SK-N-MC (cell line): ENCODE data around the gene CIITA.

Source experiments
- EZH2 ChIP-seq: fragments of 200-600 bp; sonication (generic); IDR thresholded peaks from one replicate; pipeline ENCODE4 v1.6.1; 2017; ENCODE audit warnings: antibody characterized with exemption
- POLR2AphosphoS5 ChIP-seq: IDR thresholded peaks from 2 replicates; pipeline ENCODE4 v1.6.1; 2012; ENCODE audit warnings: mild to moderate bottlenecking, low read depth, low read length, borderline replicate concordance

DNA sequence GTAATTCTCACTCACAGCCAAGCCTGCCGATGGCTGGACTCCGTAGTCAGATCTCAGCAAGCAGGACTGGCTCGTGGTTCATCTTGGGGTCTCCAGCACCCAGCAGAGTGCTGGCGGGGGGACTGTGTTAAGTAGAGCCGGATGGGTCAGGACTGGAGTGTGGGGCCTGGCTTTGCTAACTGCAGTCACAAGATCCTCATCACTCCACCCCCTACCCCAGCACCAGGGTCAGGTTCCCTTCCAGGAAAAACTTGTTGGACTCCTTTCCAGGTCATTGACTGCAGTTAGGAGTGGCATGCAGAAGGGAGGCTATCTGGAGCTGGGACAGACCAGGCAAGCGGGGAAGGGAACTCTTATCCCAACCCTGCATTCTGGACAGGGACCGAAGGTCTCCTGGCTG, 6.0 kb downstream of the CIITA start:
- TF ChIP-seq EZH2 = no peak
- TF ChIP-seq POLR2AphosphoS5 = no peak
